Islet precursor cell (in vitro differentiated cells): ENCODE data around the gene TOMM34.

Experiments
- DNase-seq: peaks from one replicate; pipeline ENCODE4 v3.0.0-alpha.2; 2018

Gene TOMM34, protein sequence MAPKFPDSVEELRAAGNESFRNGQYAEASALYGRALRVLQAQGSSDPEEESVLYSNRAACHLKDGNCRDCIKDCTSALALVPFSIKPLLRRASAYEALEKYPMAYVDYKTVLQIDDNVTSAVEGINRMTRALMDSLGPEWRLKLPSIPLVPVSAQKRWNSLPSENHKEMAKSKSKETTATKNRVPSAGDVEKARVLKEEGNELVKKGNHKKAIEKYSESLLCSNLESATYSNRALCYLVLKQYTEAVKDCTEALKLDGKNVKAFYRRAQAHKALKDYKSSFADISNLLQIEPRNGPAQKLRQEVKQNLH

DNA sequence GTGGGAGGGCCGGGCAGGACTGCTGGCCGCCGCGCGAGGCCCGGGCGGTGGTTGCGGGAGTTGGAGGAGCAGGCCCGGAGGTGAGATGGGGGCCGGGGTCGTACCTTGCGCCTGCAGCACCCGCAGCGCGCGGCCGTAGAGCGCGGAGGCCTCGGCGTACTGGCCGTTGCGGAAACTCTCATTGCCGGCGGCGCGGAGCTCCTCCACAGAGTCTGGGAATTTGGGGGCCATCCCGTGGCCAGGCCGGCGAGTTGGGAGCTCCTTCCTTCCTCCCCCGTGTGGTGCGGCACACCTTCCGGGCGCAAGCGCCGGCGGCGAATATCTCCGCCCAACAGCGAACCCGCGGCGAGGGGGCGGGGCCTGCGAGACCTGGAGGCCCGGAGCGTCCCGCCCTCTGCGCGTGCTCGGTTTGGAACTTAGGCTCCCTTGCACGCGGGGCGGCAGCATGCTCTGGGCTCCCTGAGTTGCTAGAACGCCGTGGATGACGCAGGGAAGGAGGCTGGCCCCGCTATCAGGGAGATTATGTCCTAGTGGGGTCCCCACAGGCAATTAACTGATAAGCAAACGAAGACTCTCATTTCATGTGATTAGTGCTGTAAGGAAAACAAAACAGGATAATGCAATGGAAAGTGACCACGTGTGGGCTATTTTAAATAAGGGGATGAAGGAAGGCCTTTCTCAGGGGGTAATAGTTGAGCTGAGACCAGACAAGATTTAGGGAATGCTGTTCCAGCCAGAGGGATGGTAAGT is at the start of gene TOMM34:
Gene TOMM34 (minus strand): TSS at position 295 of the 750 bp plus-strand sequence. CDS start 64 bp downstream, at position 231.
- DNase-seq = peak; percentile 96

DNA sequence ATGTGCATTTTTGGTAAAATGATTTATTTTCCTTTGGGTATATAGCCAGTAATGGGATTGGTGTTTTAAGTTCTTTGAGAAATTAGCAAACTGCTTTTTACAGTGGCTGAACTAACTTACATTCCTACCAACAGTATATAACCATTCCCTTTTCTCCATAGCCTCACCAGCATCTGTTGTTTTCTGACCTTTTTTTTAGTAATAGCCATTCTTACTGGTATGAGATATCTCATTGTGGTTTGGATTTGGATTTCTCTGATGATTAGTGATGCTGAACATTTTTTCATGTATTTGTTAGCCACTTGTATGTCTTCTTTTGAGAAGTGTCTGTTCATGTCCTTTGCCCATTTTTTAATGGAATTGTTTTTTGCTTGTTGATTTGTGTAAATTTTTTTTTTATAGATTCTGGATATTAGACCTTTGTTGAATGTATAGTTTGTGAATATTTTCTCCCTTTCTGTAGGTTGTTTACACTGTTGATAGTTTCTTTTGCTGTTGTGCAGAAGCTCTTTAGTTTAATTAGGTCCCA is 48.4 kb upstream of the TOMM34 start:
- no peak for DNase-seq

DNA sequence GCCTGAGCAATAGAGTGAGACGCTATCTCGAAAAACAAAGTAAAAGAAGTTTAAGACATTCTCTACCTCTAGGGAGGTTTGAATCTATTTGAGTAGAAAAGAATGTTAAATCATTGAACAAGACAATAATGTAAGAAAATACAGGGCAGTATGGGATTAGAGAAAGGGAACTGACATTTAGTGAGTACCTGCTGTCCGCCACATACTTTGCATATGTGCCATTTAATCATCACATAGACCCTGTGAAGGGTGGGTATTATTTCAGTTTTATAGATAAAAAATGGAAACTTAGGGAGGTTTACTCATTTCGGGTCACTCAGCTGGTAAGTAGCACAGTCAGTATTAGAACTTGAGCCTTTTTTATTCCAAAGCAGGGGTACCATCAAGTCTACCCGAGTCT is 37.5 kb upstream of the TOMM34 start:
- no peak for DNase-seq

DNA sequence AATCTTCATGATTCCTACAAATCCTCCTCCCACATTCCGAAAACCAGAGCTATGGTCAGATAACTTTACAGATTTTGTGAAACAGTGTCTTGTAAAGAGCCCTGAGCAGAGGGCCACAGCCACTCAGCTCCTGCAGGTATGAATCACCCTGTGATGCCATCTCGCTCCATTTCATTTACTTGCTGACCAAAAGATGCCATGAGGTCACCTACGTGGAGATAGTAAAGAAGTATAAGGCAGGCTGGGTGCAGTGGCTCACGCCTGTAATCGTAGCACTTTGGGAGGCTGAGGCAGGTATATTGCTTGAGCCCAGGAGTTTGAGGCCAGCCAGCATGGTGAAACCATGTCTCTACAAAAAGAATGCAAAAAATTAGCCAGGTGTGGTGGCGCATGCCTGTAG is 37.0 kb upstream of the TOMM34 start:
- DNase-seq = no peak

DNA sequence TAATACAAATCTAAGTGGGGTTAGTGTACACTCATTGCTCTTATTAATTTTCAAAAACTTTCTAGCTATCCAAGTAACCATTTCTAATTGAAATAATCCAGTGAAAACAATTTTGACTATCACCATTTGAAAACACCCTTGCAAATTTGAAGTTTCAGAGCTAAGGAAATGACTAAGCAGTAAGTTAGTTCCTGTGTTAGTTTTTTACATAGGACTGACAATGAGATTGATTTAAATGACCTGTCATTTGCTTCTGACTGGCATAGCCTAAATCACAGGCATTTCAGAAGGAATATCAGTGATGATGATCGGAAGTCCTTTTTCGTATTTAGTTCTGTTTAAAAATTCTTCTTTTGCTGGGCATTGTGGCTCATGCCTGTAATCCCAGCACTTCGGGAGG is 33.1 kb upstream of the TOMM34 start:
- no peak for DNase-seq

DNA sequence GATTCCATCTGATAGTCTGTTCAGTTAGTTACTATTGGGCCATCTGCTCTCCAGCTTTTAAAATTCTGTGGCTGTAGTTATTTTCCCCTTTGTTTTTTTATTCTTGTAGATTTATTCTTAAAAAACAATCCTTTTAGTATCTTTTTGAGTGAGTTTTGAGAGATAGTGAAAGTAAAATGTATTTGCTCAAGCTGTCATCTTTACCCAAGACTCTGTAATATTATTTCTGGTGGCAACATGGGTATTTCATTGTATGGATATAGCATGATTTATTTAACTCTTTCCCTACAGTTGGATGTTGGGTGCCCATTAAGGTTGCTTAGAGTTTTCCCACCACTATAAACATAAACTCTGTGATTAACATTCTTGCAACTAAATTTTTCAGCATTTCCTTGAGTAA is 30.8 kb upstream of the TOMM34 start:
- DNase-seq = no peak

GRCh38 chr20:44990425-44990824 is 30.2 kb upstream of the TOMM34 start:
- DNase-seq = no peak

DNA sequence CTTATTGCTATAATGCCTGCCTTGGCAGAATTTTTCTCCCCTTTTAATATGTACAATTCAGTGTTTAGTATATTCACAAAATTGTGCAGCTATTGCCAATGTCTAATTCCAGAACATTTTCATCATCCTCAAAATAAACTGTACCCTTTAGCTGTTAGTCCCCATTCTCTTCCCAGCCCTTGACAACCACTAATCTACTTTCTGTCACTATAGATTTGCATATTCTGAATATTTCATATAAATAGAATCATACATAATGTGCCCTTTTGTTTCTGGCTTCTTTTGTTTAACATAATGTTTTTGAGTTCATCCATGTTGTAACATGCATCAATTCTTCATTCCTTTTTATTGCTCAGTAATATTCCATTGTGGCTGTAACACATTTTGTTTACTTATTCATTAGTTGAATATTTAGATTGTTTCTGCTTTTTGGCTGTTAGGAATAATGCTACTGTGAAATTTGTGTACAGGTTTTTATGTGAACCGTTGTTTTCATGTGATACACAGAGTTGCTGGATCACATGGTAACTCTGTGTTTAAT is 28.5 kb upstream of the TOMM34 start:
- no peak for DNase-seq

GRCh38 chr20:44983093-44983674 is 23.0 kb upstream of the TOMM34 start:
- no peak for DNase-seq

- DNase-seq = no peak
These were observed 21.7 kb upstream of the TOMM34 start for GRCh38 chr20:44981736-44982406.

DNA sequence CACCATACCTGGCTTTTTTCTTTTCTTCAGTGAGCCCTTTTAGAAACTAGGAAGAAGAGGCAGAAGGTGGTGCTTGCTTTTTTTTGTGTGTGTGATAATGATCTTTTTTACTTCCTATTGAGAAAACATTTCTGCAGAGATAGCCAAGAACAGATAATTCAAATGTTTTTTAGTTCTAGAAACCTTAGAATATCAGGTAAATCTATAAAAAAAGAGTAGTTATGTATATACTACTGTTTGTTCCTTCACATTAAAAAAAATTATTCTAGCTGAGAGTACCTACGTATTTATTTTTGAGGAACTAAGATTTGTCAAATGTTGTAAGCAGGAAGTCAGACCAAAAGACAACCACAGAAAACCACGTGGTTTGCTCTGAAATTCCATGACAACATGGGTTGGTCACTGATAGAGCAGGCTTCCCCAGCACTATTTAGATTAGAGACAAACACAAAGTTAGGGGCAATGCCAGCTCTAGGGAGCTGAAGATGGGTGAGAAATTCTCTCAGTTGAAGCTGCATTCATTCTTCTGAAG is 19.0 kb upstream of the TOMM34 start:
- no peak for DNase-seq

DNA sequence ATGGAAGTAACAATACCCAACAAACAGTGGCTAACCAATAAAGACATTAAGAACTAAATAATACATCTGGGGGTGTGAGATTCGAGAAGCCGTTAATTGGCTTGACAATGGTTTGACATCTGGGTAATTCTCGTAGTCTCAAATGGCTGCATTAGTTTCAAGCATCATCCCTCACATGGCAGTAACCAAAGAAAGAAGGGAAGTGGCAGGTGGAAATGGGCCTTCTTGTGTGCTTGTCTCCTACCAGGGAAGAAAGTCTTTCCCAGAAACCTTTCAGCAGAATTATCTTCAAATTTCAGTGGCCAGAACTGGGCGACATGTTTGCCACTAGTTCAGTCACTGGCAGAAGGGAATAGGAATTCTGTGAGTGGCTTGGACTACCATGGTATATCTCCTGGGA is 16.5 kb upstream of the TOMM34 start:
- DNase-seq = no peak

DNA sequence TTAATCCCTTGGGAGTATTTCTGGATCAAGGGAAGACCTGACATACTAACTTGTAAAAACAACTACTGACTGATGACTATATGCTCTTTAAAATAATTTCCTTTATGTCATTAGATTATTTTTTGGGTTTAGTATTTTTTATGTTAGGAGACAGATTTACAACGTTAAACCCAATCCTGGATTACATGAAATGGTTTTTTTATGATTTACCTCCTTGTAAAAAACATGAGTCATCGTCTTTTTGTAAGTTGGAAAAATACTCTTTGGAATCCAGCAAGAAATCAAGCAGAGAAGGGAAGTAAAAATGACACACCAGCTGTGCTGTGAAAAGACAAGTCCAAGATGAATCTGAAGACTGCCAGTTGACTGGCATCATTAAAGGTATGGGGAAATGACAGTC is 12.9 kb upstream of the TOMM34 start:
- DNase-seq = no peak

GRCh38 chr20:44970243-44970757 is 10.1 kb upstream of the TOMM34 start:
- DNase-seq = no peak

DNA sequence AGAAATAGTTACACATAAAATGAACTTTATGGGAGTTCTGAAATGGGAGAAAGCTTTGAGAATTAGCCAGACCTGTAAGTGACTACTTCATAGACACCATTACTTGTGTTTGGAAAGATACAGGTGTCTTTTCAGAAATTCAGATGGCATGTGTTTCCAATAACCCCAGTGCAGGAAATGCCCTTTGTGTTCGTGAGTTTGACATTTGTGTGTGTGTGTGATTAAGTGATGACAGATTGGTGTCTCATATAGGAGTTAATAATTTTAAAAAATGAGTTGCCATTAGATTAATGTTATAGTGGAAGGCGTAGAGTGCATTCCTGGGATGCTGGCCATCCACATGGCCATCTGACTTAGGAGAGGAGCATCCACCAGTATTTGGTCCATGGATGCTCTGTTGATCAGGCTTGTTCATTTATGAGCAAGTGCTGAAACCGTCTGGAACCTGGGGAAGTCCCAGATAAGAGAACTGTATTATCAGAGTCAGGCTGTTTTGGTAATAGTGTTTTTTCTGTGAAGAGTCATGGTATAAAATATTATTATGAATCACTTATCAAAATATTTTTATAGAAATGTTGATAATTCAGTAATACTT is 9.2 kb upstream of the TOMM34 start:
- no peak for DNase-seq

DNA sequence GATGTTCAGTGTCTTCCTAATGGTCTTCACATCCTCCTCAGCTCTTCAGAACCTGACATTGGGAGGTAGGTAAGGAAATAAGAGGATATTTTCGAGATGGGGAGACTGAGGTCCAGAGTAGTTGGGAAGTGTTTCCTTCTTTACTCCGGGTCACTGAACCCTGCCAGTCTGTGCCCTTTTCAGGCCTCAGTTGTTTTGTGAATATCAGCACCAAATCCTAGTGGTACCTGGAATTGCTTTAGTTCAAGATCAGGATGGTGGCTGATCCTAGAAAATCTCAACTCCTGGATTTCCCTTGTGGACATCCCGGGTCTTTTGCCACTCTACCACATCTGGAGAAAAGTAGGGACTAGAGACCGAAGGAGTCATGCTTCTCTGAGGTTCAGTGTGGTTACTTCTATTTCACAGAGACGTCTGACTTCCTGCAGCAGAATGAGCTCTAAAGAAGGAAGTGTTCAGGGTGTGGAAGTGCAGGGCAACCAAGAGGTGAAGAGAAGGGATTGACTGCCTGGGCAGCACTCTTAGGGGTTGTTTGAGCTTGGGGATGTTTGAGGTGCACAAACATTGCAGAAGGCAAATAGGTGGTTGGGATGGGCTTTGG is 7.1 kb upstream of the TOMM34 start:
- no peak for DNase-seq

DNA sequence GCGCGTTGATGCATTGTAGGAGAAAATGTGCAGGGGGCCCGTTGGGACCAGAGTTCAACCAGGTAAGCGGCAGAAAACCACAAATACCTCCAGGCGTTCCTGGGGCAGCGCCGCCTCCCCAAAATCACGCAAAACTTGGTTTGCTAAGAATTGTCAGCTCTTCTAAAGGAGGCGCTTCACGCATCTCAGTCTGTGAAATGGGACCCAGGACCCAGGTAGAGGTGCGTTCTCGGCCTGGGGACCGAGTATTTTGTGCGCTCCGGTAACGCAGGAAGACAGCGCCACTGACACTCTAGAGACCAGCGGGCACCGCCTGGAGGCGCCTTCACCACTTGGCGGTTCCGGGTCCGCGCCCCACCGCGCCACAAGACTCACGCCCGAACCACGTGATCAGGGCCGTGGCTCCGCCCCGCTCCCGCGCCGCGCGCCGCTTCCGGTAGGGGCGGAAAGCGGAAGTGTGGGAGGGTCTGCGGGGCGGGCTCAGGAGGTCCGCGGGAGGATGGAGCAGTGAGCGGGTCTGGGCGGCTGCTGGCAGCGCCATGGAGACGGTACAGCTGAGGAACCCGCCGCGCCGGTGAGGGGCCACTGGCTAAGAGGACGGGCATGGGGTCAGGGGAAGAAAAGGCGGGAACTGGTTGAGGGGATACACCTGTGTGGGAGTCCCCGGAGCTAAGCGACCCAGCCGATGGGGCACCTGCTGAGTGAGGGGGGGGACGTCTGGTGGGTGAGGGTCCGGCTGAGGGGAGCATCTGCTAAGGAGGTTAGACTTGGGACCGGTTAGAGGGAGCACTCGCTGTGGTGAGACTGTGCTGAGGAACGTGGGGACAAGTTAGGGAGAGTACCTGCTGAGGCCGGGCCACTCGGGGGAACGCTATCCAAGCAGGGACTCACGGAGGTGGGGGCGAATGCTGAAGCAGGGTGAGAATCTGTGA is 6.1 kb upstream of the TOMM34 start, which contains the start of gene STK4:
Gene STK4 (plus strand): TSS at position 483 of the 932 bp plus-strand sequence. CDS start 57 bp downstream, at position 540.
- peak; percentile 97 for DNase-seq

- DNase-seq = no peak
These were observed 5.4 kb upstream of the TOMM34 start for GRCh38 chr20:44965651-44966029.

DNA sequence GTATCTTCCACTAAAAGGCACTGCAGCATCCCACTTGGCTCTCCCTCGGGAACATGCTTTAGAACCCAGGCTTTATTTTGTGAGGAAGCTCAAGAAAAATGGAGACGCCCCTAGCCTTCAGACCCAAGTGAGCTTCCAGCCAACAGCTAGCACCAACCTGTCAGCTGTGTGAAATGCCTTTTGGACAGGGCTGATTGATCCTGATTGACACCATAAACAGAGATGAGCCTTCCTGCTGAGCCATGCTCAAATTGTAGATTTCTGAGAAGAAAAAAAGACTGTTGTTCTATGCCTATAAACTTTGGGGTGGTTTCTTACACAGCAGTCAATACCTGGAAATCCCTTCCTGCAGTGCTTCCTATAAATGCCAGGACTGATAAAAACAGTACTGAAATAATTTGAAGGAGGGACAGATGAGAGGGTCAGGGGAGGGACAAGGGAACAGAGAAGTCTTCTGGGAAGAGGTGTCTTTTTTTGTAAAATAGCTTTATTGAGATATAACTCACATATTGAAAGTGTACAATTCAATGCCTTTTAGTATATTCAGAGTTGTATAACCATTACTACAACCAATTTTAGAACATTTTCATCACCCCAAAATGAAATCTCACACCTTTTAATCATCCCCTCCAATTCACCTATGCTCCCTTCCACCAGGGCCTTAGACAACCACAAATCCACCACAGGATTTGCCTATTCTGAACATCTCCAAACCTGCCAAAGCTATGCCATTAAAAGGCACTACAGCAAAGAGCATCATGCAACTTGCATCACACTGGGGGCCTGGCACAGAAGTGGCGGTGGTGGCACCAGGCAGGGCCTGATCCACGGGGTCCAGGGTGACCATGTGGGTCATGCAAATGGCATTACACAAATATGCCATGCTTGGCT is 3.4 kb upstream of the TOMM34 start:
- DNase-seq = no peak
